HK-2 (cell line): ENCODE data around the gene MTFR2.

Experiments
- DNase-seq: peaks from one replicate; pipeline ENCODE4 v3.0.0-alpha.2; 2018; ENCODE audit not compliant: unreplicated experiment

The MTFR2 gene

GRCh38 chr6:136249811-136250685 is at the start of gene MTFR2:
Gene MTFR2, minus strand, starts transcription at chr6:136250311. Its CDS starts 1,212 bp downstream, at chr6:136249099.
- peak; percentile 97 for DNase-seq

GRCh38 chr6:136294621-136295020 is 44.5 kb upstream of the MTFR2 start:
- no peak for DNase-seq

- DNase-seq = peak; percentile 72
These were observed 40.4 kb upstream of the MTFR2 start for GRCh38 chr6:136290410-136291010.

GRCh38 chr6:136289579-136290409 is 39.7 kb upstream of the MTFR2 start, which contains the start of gene BCLAF1:
Gene BCLAF1, minus strand, starts transcription at chr6:136289846. Its CDS starts 9,980 bp downstream, at chr6:136279866.
- peak; percentile 99 for DNase-seq

GRCh38 chr6:136289327-136289578 is 39.1 kb upstream of the MTFR2 start:
- DNase-seq = peak; percentile 85

GRCh38 chr6:136288566-136289326 is 38.6 kb upstream of the MTFR2 start:
- peak; percentile 84 for DNase-seq

GRCh38 chr6:136284909-136285308 is 34.8 kb upstream of the MTFR2 start:
- DNase-seq = no peak

GRCh38 chr6:136282906-136283305 is 32.8 kb upstream of the MTFR2 start:
- no peak for DNase-seq

- DNase-seq = no peak
These were observed 30.0 kb upstream of the MTFR2 start for GRCh38 chr6:136280032-136280609.

- DNase-seq = no peak
These were observed 24.0 kb upstream of the MTFR2 start for GRCh38 chr6:136274062-136274461.

GRCh38 chr6:136265101-136265500 is 15.0 kb upstream of the MTFR2 start:
- no peak for DNase-seq

- DNase-seq = no peak
These were observed 12.8 kb upstream of the MTFR2 start for GRCh38 chr6:136262940-136263339.

GRCh38 chr6:136254851-136255466 is 4.8 kb upstream of the MTFR2 start:
- no peak for DNase-seq

- DNase-seq = no peak
These were observed 3.6 kb upstream of the MTFR2 start for GRCh38 chr6:136253734-136254133.

GRCh38 chr6:136252441-136252840 is 2.3 kb upstream of the MTFR2 start:
- no peak for DNase-seq

GRCh38 chr6:136251394-136251793 is 1.3 kb upstream of the MTFR2 start:
- DNase-seq = no peak

GRCh38 chr6:136250686-136251008 is 536 bp upstream of the MTFR2 start:
- DNase-seq = no peak

- DNase-seq = no peak
These were observed 775 bp downstream of the MTFR2 start for GRCh38 chr6:136249336-136249735.

- DNase-seq = no peak
These were observed 6.0 kb downstream of the MTFR2 start for GRCh38 chr6:136244061-136244616.

GRCh38 chr6:136236466-136237293 is 13.4 kb downstream of the MTFR2 start:
- DNase-seq = no peak
